ENCODE data around the gene SLC25A39.
A peak's percentile ranks its signal among the peaks of the same experiment; 100 is the strongest.
"Not testable (repeated sequence)": the region's sequence is repeated elsewhere in the genome, so short reads cannot be mapped to it uniquely, and the experiment has no call there.

SLC25A39 gene

DNA sequence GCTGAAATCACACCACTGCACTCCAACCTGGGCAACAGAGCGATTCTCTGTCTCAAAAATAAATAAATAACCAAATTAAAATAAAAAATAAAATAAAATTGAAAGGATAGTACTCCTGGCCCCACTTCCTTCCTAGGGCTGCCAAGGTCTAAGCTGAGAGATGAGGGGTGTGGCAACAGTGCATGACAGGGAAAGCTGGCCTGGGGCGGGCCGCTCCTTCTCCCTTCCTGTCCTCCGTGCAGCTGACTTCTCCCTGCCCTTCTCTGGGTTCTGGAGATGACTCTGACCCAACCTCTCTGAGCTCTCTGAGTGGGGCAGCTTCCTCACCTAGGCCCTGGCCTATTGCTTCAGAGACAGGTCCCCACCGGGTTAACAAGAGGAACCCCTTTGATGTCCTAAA is 8.7 kb upstream of the SLC25A39 start:
- no peak for DNase-seq

DNA sequence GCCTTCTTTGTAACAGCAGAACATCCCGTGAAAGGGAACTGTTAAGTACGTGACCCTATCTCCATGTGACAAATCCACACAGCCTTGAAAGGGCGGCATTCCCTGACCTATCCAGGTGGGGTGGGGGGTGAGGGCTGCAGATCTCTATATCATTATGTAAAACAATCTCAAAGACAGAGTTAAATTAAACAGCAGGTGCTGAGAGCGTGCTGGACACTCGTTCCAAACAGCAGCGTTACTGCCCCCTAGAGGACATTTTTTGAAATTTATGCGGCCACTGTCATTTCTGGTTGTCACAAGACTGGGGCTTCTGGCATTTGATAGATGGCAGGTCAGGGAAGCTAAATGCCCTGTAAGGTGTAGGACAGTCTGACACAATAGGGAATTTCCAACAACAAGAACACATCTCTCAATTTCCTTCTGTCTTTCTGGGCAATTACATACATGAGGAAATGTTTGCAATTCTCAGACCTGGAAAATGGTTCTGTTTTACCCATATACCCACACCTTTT is 6.7 kb upstream of the SLC25A39 start:
- peak; percentile 47 for DNase-seq

DNA sequence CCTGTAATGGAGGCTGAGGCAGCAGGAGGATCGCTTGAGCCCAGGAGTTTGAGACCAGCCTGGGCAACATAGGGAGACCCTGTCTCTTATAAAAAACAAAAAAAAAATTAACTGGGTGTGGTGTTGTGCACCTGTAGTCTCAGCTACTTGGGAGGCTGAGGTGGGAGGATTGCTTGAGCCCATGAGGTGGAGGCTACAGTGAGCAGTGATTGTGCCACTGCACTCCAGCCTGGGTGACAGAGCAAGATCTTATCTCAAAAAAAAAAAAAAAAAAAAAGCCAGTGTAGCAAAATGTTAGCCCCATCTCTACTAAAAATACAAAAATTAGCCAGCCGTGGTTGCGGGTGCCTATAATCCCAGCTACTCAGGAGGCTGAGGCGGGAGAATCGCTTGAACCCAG is 5.6 kb upstream of the SLC25A39 start:
- DNase-seq = not testable (repeated sequence)

DNA sequence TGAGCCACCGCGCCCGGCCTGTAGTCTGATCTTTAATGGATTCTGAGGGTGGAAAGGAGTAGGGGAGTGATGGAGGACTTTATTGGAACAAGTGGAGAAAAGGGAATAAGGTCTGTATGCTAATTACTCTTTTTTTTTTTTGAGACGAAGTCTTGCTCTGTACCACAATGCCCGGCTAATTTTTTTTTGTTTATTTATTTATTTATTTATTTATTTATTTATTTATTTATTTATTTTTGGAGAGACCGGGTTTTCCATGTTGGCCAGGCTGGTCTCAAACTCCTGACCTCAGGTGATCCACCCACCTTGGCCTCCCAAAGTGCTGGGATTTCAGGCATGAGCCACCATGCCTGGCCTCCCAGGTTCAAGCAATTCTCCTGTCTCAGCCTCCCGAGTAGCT is 4.9 kb upstream of the SLC25A39 start:
- not testable (repeated sequence) for DNase-seq

DNA sequence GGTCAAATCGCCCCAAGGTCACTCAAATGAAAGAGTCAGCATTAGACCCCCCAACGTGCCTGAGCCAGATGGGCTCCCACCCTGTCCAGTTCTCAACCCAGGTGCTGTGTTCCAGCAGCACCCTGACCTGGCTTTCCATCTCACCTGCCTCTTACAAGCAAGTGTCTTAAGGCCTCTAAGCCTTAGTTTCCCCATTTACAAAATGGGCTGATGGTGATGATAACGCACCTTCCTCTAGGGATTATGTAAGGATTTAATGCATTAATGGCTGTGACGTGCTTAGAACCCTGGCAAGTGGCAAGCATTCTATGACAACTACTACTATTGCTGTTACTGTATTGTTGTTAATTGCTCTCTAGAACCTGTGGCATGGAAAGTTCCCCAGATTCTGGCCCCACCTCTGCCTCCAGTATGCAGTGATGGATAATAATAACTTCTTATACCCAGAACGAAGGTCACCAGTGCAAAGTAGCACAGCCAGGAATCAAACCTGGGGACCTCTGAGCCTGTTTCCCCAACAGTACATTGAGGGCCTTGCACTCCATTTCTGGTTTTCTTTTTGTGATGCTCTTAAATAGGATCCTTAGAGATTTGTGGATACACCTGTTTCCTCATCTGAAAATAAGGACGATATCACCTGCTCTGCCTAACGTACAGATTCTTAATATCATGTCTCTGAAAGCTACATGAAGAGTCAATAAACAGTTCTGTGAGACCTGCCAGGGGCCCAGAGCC is 3.3 kb upstream of the SLC25A39 start:
- DNase-seq = no peak

DNA sequence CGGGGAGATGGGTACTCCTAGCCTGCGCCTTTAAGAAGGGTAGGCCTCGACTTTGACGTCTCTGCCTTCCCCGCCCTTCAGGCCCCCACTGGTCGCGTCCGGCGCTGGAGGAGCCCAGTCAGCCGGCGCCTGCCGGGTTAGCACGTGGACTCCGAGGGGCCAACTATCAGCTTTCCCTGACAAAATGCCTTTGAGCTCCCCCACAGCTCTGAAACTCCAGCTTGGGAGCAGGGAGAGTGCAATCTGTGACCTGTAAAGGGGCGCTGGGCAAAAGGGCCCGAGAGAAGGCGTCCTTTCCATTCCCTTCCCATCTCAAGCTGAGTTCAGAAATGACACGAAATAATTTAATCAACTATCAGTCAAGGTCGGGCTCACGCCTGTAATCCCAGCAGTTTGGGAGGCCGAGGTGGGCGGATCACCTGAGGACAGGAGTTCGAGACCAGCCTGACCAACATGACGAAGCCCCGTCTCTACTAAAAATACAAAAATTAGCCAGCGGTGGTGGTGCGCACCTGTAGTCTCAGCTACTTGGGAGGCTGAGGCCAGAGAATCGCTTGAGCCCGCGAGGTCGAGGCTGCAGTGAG is 2.3 kb upstream of the SLC25A39 start:
- peak; percentile 91 for DNase-seq

DNA sequence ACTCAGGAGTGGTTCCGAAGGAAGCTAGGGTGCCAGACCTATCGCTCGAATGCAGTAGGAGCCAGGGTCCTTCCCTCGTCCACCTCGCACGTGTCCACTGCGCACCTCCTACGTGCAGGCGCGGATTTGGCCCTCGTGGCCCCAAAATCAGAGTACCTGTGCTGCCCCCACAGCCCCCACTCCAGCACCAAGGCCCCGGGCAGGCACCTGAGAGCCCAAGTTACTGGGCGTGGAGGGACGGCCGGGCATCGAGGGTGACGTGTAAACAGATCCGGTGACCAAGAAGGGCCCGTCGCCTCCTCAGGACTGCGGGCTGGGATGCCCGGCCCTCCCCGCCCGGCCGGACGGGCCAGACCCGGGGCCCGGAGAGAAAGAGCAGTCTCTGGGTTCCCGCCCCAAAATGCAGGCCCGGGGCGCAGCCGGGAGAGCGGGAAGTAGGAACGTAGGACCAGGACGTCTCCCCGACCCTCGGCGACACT is 492 bp downstream of the SLC25A39 start:
- DNase-seq = no peak

DNA sequence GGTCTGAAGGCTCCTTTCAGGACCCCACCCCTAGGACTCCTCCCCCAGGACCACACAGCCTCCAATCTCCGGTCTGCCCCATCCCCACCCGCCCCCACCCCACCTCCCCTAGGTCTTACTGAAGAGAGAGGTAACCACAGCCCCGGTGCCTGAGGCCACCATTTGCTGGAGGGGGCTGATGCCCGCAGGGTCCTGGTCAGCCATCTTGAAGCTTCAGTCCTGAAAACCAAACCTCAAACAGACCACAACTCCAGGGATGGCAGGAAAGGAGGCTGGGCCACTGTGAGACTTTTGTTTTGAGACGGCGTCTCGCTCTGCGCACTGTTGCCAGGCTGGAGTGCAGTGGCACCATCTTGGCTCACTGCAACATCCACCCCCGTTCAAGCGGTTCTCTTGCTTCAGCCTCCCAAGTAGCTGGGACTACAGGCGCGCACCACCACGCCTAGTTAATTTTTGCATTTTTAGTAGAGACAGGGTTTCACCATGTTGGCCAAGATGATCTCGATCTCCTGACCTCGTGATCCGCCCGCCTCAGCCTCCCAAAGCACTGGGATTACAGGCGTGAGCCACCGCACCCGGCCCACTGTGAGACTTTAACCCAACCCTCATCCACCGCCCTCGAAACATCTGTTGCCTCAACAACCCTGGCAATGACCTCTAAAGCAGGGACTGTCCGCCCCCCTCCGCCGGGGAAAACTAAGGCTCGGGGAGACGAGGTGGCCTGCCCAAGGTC is 1.1 kb downstream of the SLC25A39 start:
- DNase-seq = no peak

DNA sequence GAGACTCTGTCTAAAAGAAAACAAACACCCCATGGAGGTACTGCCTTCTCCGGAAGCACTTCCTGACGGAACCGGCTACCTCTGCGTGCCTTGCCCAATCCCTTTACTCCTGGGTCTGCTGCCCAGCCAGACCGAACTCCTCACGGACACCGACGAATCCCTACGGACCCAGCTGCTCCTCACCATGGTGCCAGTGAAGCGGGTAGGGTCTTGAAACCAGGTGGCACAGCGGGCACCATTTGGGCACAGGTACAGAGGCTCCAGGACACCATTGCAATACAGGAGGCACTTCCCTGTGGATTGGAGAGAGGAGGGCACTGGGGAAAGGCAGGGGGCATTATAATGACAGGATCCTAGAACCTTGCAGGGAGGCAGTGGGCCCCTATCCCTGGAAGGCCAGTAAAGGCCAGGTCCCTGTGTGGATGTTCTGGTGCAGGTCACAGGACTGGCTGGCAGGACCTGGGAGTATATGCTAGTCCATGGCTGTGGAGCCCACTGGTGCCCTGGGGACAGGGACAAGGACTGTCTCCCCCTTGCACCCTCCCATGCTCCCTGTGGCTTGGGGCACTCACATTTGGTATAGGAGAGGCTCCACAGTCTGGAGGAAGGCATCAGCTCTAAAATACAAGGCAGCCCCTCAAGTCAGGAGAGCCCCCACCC is 2.3 kb downstream of the SLC25A39 start:
- no peak for DNase-seq

DNA sequence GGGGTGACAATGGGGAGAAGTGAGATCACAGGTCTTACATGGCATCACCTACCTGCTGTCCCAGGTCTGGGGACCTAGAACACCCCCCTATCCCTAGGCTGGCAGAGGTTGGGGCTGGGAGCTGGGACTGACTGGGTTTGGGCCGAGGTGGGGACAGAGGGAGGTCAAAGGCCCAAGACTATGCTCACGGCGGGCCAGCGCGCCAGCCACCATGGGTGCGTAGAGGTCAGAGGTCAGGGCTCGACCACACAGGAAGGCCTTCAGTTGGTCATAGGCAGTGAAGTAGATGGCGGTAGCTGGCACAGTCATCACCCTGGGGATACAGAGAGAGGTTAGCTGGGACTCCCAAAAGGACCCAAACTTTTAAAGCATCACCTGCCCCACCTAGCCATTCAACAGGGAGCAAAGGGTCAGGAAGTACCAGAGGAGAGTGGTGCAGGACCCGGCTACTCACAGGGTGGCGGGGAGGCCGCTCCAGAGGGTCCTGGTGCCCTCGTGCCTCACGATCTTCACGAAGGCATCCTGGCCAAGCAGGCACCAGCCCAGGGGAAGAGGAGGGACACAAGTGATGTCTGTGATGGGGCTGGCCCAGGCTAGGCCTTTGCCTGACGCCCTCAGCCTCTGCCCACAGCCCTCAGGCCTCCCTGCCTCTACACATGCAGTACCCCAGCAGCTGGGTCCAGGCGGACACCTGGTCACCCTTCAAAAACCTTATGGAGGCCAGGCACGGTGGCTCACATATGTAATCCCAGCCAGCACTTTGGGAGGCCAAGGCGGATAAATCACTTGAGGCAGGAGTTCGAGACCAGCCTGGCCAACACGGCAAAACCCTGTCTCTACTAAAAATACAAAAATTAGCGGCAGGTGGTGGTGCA is 3.1 kb downstream of the SLC25A39 start:
- DNase-seq = no peak

DNA sequence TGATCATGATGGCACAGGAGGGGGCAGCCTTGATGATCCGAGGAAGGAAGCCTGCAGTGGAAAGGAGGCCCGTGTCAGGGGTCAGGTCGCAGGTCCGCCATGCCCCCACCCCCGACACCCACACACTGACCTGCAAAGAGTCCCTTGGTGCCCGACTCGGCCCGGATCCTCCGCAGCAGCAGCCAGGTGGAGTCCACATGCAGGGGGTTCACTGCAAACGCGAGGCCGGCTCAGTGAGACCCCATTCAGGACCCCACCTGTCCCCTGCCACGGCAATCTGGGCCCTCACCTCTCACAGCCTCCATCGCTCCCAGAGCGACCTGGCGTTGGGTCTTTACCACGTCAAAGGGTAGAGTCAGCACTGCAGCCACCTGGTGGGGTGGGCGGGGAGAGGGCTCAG is 4.6 kb downstream of the SLC25A39 start:
- no peak for DNase-seq

DNA sequence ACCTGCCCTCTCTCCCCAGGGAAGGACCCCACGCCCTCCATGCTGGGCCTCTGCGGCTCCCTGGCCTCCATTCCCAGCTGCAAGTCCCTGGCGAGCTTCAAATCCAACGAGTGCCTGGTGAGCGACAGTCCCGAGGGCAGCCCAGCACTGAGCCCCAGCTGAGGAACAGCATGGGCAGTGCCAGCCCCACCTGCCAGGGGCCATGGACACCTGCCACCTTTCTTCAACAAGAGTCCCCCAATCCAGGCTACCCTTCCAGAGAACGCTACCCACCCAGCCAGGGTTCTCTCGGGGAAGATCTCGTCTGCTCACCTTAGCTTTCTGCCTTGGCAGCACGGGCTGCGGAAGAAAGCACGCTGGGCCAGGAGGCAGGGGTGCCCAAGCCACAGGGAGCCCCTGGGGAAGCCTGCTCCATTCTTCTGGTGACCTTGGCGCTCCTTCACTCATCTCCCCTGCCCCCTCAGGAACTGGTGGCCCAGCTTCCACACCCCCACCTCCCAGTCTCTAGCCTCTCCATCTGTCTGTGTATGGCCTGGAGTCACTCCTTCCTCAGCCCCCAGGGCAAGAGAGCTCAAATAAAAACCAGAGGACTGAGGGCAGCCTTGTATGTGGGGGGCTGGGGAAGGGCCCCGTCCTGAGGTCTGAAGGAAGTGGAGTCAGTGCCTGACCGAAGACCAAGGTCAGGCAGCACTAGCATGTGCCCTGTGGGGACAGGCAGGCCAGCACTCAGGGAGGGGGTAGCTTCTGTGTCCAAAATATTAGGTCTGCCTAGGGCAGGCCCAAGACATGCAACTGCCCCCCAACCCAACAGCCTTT is 6.3 kb downstream of the SLC25A39 start:
- DNase-seq = no peak

DNA sequence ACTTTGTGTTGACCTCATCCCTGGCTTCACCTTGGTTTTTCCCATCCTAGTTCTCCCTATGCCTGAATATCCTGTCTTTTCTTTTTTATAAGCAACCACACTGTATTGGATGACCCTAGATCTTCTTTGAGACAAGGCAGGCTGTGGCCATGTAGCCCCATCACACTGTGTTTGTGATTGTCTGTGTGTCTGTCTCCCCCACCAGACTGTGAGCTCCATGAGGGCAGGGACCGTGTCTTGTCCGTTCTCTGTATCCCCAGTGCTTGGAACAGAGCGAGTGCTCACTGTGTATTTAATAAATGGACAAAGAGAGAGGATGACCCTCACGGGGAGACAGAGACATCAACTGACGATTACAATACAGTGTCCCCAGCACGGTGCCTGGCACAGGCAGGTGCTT is 7.1 kb downstream of the SLC25A39 start:
- no peak for DNase-seq

DNA sequence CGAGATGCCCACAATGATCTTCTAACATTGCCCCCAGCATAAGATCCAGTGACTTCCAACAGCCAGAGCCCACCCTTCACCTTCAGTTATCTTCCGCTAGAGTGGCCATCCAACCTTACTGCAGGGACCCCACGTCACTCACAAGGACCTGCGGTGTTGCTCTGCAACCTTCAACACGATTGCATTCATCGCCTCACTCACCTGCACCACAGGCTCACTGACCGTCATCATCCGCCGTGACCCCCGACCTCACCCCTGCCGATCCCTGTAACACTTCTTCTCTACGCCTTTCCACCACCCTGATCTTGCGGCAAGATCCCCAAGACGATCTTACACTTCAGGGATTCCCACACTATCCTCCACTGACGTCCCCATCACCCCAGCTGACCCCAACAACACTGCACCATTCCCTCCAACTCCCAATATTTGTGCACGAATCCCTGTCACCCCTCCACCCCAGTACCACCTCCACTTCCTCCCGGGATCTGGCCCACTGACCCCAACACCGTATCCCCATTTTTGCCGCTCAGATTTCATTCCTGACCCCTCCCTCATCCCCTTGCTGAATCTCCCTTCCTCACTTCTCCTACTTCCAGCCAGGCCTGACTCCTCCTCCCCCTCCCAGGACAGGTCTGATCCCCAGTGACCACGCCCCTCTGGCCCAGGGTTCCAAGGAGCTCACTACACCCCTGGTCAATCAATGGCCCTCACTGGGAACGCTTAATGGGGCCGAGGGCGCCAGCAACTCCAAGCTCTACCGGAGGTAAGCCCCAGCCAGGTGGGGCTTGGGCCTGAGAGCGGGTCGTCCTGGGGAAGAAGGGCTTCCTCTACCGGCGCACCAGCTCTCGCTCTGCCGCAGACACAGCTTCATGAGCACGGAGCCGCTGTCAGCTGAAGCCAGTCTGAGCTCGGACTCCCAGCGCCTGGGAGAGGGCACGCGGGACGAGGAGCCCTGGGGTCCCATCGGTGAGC is 8.6 kb downstream of the SLC25A39 start:
- DNase-seq = no peak

DNA sequence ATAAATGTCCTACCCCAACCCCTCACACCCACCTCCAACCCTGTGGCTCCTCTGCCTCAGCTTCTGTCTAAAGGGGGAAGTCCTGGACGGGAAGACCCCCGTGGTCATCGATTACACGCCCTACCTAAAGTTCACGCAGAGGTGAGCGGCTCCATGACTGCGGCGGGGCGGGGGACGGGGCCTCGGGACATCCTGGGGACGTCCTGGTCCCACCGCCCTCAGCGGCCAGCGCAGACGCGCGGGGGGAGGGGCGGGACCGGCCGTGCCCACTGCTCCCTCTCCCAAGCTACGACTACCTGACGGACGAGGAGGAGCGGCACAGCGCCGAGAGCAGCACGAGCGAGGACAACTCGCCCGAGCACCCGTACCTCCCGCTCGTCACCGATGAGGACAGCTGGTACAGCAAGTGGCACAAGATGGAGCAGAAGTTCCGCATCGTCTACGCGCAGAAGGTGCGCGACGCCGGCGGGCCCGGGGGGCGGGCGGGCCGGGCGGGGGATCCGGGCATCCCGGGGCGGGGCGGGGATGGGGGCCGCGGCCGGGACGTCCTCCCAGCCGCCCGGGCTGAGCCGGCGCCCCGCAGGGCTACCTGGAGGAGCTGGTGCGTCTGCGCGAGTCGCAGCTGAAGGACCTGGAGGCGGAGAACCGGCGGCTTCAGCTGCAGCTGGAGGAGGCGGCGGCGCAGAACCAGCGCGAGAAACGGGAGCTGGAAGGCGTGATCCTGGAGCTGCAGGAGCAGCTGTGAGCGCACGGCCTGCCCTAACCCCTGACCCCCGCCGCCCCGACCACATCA is 9.6 kb downstream of the SLC25A39 start:
- peak; percentile 49 for DNase-seq

DNA sequence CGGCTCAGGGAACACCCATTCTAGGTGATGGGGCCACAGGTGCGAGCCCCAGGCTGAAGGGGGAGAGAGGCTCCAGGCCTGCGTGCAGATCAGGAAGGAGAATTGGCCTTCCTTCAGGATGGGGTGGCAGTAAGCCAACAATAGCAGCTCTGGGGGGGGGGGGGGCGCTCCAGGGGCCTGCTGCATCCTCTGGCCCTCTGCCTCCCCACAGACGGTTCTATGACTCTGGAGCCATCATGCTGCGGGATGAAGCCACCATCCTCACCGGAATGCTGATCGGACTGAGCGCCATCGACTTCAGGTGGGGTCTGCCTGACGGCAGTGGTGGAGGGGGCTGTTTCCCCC is 10.1 kb downstream of the SLC25A39 start:
- DNase-seq = no peak

DNA sequence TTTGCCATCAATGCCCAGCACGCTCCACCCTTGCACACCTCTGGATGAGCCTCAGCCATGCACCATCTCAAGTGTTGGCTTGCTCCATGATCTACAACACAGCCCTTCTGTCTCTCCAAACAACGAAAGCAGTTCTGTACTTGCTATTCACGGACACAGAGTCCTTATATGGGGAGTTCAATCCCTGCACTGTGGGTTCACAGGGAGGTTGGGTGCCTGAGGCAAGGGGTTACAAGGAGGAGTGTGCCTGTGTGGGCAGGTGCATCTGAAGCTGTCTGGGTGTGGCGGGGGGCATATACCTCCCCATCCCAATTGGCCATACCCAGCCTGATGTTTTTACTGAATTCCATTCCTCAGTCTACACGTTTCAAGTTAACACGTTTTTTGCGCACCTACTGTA is 10.6 kb downstream of the SLC25A39 start:
- no peak for DNase-seq

DNA sequence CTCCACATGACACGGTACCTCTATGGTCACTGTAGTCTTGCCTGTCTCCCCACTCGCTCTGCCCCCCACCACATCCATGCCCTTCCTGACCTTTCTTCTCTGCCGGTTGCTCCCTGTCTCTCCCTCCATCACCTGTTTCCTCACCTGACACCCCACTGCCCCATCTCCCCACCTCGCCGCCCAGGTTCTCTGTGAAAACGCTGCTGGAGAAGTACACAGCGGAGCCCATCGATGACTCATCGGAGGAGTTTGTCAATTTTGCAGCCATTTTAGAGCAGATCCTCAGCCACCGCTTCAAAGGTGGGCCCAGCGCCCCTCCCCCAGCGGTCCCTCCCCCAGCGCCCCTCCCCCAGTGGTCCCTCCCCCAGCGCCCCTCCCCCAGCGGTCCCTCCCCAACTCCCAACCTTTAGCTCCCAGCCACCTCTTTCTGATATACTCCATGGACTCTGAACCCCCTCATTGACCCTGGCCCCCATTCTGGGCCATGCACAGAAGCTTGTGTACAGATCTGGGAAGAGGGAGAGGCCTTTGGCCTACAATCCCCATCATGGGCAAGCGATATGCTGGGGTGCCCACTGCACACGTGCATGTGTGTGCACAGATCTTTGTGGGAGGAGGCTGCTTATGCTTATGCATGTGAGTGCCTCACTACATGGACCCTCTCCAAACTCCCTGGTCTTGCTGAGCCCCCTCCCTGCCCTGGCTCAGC is 12.1 kb downstream of the SLC25A39 start:
- DNase-seq = no peak
